Liver (tissue), 9 donors: Measurements from ENCODE around the gene SPTBN1. TPM values are rescaled to one million over a fixed set of nuclear protein-coding genes. Genes with fewer than 3 reads are reported as not detected.

Experiments used
- DNase-seq: peaks from one replicate; pipeline ENCODE4 v3.0.0-alpha.2; 2017; ENCODE audit warnings: low spot score
- H3K27ac ChIP-seq, 2 donors: one replicate each; pipeline ENCODE4 v1.7.0; 2013; ENCODE audit warnings: inconsistent platforms in 2 of 2, low read length in 2 of 2, control low read depth in 1 of 2, low read depth in 1 of 2, mild to moderate bottlenecking in 1 of 2
- H3K27me3 ChIP-seq, 4 donors: one replicate each; pipeline versions ENCODE4 v1.6.1 to v1.7.0; 2013; ENCODE audit warnings: low read length in 3 of 4, inconsistent platforms in 1 of 4, mild to moderate bottlenecking in 1 of 4, moderate library complexity in 1 of 4; ENCODE audit not compliant: control insufficient read depth in 4 of 4, insufficient read depth in 4 of 4
- H3K36me3 ChIP-seq, 4 donors: one replicate each; pipeline versions ENCODE4 v1.6.1 to v1.7.0; 2013; ENCODE audit warnings: low read length in 3 of 4, mild to moderate bottlenecking in 3 of 4, low read depth in 1 of 4, moderate library complexity in 1 of 4; ENCODE audit not compliant: control insufficient read depth in 4 of 4, insufficient read depth in 3 of 4
- H3K4me1 ChIP-seq, 4 donors: one replicate each; pipeline versions ENCODE4 v1.6.1 to v1.7.0; 2013; ENCODE audit warnings: low read length in 3 of 4, mild to moderate bottlenecking in 3 of 4, moderate library complexity in 1 of 4; ENCODE audit not compliant: control insufficient read depth in 4 of 4, insufficient read depth in 4 of 4
- H3K4me3 ChIP-seq, 3 donors: one replicate each; pipeline versions ENCODE4 v1.6.1 to v1.7.0; 2013; ENCODE audit warnings: low read length in 3 of 3, control low read depth in 1 of 3, low read depth in 1 of 3, mild to moderate bottlenecking in 1 of 3
- H3K9ac ChIP-seq, 2 donors: one replicate each; pipeline ENCODE4 v1.7.0; 2013; ENCODE audit warnings: low read length in 2 of 2, mild to moderate bottlenecking in 2 of 2, moderate library complexity in 2 of 2, control low read depth in 1 of 2, low read depth in 1 of 2
- H3K9me3 ChIP-seq, 4 donors: one replicate each; pipeline versions ENCODE4 v1.6.1 to v1.7.0; 2013; ENCODE audit warnings: low read length in 3 of 4; ENCODE audit not compliant: control insufficient read depth in 4 of 4
- CTCF ChIP-seq: fragments of 150-350 bp; IDR thresholded peaks from 2 replicates; pipeline ENCODE4 v1.5.1; 2017; ENCODE audit warnings: improper control_type of control experiment, low read depth, low read length; ENCODE audit not compliant: missing input control
- EGR1 ChIP-seq, 2 donors: IDR thresholded peaks; 2 replicates each; pipeline ENCODE4 v1.6.1; 2016 to 2018; ENCODE audit warnings: antibody characterized with exemption in 2 of 2, low read depth in 2 of 2
- FOXA1 ChIP-seq: IDR thresholded peaks from 2 replicates; pipeline ENCODE4 v1.6.1; 2016; ENCODE audit warnings: antibody characterized with exemption
- FOXA2 ChIP-seq: IDR thresholded peaks from 2 replicates; pipeline ENCODE4 v1.6.1; 2016; ENCODE audit warnings: antibody characterized with exemption
- GABPA ChIP-seq, 2 donors: IDR thresholded peaks in 1 of 2; conservative IDR thresholded peaks in 1 of 2; 2 replicates each; pipeline ENCODE4 v1.6.1; 2016; ENCODE audit warnings: antibody characterized with exemption in 2 of 2, mild to moderate bottlenecking in 1 of 2, moderate library complexity in 1 of 2
- HNF4A ChIP-seq, 2 donors: conservative IDR thresholded peaks; 2 replicates each; pipeline ENCODE4 v1.6.1; 2016; ENCODE audit warnings: antibody characterized with exemption in 2 of 2, mild to moderate bottlenecking in 2 of 2
- HNF4G ChIP-seq: IDR thresholded peaks from 2 replicates; pipeline ENCODE4 v1.6.1; 2016; ENCODE audit warnings: antibody characterized with exemption
- JUND ChIP-seq, 2 donors: IDR thresholded peaks; 2 replicates each; pipeline ENCODE4 v1.6.1; 2016; ENCODE audit warnings: antibody characterized with exemption in 2 of 2
- NR2F2 ChIP-seq: IDR thresholded peaks from 2 replicates; pipeline ENCODE4 v1.6.1; 2016; ENCODE audit warnings: antibody characterized with exemption
- RAD21 ChIP-seq, 2 donors: IDR thresholded peaks; 2 replicates each; pipeline ENCODE4 v1.6.1; 2016; ENCODE audit warnings: antibody characterized with exemption in 2 of 2, mild to moderate bottlenecking in 2 of 2
- RXRA ChIP-seq, 2 donors: IDR thresholded peaks; 2 replicates each; pipeline ENCODE4 v1.6.1; 2017 to 2018; ENCODE audit warnings: antibody characterized with exemption in 2 of 2, mild to moderate bottlenecking in 1 of 2
- SP1 ChIP-seq: IDR thresholded peaks from 2 replicates; pipeline ENCODE4 v1.6.1; 2018; ENCODE audit warnings: antibody characterized with exemption, mild to moderate bottlenecking
- TAF1 ChIP-seq: conservative IDR thresholded peaks from 2 replicates; pipeline ENCODE4 v1.6.1; 2016; ENCODE audit warnings: antibody characterized with exemption, mild to moderate bottlenecking
- YY1 ChIP-seq: IDR thresholded peaks from 2 replicates; pipeline ENCODE4 v1.6.1; 2016; ENCODE audit warnings: antibody characterized with exemption, mild to moderate bottlenecking
- ZBTB33 ChIP-seq: IDR thresholded peaks from 2 replicates; pipeline ENCODE4 v1.6.1; 2016; ENCODE audit warnings: antibody characterized with exemption
- WGBS: extraction: QIAGEN DNeasy Blood & Tissue Kit; methylation state at CpG from one replicate; pipeline ENCODE4 v1.1.7; 2013; 5-methylcytosine and 5-hydroxymethylcytosine counted together
- polyA plus RNA-seq, 2 donors: library from polyadenylated mRNA; stranded (reverse) in 1 of 2; unstranded in 1 of 2; fragments of 200-250 nt in 1 of 2; fragments of >200 nt in 1 of 2; fragmentation: Nextera tagmentation in 1 of 2; extraction: Ambion mirVana in 1 of 2; gene quantifications; one replicate each; pipeline versions ENCODE4 v1.2.1 to v1.2.3, GENCODE V29; 2013 to 2015
- total RNA-seq, 2 donors: library from RNA; depleted of rRNA; stranded (reverse); fragments of >200 nt; gene quantifications; one replicate each; pipeline ENCODE4 v1.2.3, GENCODE V29; 2014
- TF ChIP-seq, protein P1 (sequence below): IDR thresholded peaks from 2 replicates; pipeline ENCODE4 v1.6.1; 2016; ENCODE audit warnings: antibody characterized with exemption
- TF ChIP-seq, protein P2 (sequence below): IDR thresholded peaks from 2 replicates; pipeline ENCODE4 v1.6.1; 2016; ENCODE audit warnings: antibody characterized with exemption, mild to moderate bottlenecking
- TF ChIP-seq, protein P3 (sequence below): IDR thresholded peaks from 2 replicates; pipeline ENCODE4 v1.6.1; 2016; ENCODE audit warnings: antibody characterized with exemption
- donor health status: healthy.
- donor health status: healthy.
- donor health status: healthy.
- donor health status: healthy.
- donor health status: healthy.

SPTBN1 gene
- total and polyA plus RNA-seq, 4 donors = 44.8 to 191 (median 75.9) TPM

- Histone ChIP-seq H3K27ac (peak overlapping the region; percentile 92 to 96), H3K27me3 (no peaks in the 10 kb centered on the region), H3K36me3 (no peaks in the 10 kb centered on the region), H3K4me3 (no peak overlapping the region), H3K4me1 (peaks cover 2 to 22% (median 6%) of the 10 kb centered on the region in 4 donors), H3K9me3 (no peaks in the 10 kb centered on the region), H3K9ac (peak overlapping the region in 1 of 2 donors; percentile 90)
- DNase-seq = no peak
- 26% methylated on average over 3 of the region's 3 CpGs for WGBS
- TF ChIP-seq RXRA (IDR thresholded peaks at IDR 0.05) (peak; percentile 66 to 79), YY1 (peak; percentile 50), ZBTB33 (peak; percentile 33), SP1 (peak; percentile 96), JUND (IDR thresholded peaks at IDR 0.05) (peak; percentile 93 to 98), FOXA1 (peak; percentile 82), HNF4G (peak; percentile 79), HNF4A (conservative IDR thresholded peaks at IDR 0.05) (peak; percentile 89 to 92), NR2F2 (peak; percentile 46), FOXA2 (peak; percentile 94), EGR1 (IDR thresholded peaks at IDR 0.05; ENCODE audit: low read depth in 2 of 2) (peak in 1 of 2 donors; percentile 62), TAF1 (no peak), GABPA (IDR thresholded peaks at IDR 0.05 in 1 of 2, conservative IDR thresholded peaks at IDR 0.05 in 1 of 2) (no peak), RAD21 (IDR thresholded peaks at IDR 0.05) (peak; percentile 17 to 23), CTCF (no peak)
- TF ChIP-seq, protein P1, sequence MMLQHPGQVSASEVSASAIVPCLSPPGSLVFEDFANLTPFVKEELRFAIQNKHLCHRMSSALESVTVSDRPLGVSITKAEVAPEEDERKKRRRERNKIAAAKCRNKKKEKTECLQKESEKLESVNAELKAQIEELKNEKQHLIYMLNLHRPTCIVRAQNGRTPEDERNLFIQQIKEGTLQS = peak; percentile 80
- TF ChIP-seq, protein P2, sequence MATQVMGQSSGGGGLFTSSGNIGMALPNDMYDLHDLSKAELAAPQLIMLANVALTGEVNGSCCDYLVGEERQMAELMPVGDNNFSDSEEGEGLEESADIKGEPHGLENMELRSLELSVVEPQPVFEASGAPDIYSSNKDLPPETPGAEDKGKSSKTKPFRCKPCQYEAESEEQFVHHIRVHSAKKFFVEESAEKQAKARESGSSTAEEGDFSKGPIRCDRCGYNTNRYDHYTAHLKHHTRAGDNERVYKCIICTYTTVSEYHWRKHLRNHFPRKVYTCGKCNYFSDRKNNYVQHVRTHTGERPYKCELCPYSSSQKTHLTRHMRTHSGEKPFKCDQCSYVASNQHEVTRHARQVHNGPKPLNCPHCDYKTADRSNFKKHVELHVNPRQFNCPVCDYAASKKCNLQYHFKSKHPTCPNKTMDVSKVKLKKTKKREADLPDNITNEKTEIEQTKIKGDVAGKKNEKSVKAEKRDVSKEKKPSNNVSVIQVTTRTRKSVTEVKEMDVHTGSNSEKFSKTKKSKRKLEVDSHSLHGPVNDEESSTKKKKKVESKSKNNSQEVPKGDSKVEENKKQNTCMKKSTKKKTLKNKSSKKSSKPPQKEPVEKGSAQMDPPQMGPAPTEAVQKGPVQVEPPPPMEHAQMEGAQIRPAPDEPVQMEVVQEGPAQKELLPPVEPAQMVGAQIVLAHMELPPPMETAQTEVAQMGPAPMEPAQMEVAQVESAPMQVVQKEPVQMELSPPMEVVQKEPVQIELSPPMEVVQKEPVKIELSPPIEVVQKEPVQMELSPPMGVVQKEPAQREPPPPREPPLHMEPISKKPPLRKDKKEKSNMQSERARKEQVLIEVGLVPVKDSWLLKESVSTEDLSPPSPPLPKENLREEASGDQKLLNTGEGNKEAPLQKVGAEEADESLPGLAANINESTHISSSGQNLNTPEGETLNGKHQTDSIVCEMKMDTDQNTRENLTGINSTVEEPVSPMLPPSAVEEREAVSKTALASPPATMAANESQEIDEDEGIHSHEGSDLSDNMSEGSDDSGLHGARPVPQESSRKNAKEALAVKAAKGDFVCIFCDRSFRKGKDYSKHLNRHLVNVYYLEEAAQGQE = peak; percentile 82
- TF ChIP-seq, protein P3, sequence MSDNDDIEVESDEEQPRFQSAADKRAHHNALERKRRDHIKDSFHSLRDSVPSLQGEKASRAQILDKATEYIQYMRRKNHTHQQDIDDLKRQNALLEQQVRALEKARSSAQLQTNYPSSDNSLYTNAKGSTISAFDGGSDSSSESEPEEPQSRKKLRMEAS = peak; percentile 39
Observed at GRCh38 chr2:54545702-54546450, 89.7 kb downstream of the SPTBN1 start.
